ELF-1 (cell line): ENCODE data around the gene SAMD4A.

Source experiments
- DNase-seq: peaks from one replicate; pipeline ENCODE4 v3.0.0-alpha.2; 2016; ENCODE audit warnings: low read depth, low spot score

SAMD4A gene

GRCh38 chr14:54823757-54824549 lies 257.0 kb downstream of the SAMD4A start:
- no peak for DNase-seq

- no peak for DNase-seq
Measured at GRCh38 chr14:54828037-54828436, 261.1 kb downstream of the SAMD4A start.

GRCh38 chr14:54829486-54830224 lies 262.7 kb downstream of the SAMD4A start:
- no peak for DNase-seq

- DNase-seq: no peak
Measured at GRCh38 chr14:54830650-54831049, 263.7 kb downstream of the SAMD4A start.

DNA sequence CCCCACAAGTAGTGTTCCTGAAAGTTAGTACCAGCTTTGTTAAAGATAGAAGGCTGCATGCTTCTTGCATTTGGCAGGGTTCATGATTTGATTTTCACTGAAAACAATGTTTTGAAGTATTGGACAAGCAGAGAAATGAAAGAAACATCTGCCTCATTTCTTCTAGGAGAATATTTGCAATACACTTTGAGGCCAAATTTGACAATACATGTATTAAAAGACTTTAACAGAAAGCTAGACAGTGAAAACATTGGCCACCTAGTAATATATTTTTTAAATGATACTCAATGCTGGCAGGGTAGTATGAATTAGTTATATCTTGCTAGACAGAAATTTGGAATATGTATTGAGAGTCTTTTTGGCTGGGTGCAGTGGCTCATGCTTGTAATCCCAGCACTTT lies 267.2 kb downstream of the SAMD4A start:
- no peak for DNase-seq

DNA sequence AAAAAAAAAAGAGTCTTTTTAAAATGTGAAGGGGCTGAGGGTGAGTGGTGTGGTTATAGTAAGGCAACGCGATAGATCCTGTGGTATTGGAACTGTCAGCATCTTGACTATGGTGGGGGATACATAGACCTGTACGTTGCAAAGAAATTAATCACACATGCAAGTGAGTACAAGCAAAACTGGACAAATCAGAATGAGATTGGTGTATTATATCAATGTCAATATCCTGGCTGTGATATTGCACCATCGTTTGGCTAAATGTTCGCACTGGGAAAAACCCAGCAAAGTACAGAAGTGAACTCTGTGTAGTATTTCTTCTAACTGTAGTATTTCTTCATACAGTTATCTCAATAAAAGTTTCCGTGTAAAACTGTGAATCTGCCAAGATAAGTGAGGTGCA lies 267.8 kb downstream of the SAMD4A start:
- DNase-seq: no peak

- no peak for DNase-seq
Measured at GRCh38 chr14:54836231-54836630, 269.3 kb downstream of the SAMD4A start.

- no peak for DNase-seq
Measured at GRCh38 chr14:54837508-54838149, 270.7 kb downstream of the SAMD4A start.

DNA sequence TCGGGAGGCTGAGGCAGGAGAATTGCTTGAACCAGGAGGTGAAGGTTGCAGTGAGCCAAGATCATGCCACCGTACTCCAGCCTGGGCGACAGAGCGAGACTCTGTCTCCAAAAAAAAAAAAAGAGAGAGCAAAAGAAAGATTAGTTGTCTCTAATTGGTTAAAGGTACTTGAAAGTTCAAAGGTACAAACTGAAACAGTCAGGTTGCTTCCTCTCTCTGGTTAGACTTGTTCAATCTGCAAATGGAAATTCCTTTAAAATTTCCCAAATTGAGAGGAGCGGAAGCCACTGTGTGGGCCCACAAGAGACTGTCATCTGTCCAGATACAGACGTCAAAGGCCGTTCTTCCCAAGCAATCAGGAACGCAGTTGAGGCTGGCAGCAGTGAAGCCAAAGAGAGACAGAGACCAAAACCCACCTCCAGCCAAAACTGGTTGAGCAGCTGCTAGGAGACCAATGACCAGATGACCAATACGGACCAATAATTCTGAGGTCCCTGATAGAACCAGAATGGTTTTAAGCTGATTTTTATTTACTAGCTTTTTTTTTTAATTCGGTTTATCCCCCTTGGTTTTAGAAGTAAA lies 272.1 kb downstream of the SAMD4A start:
- no peak for DNase-seq

- no peak for DNase-seq
Measured at GRCh38 chr14:54839701-54840119, 272.8 kb downstream of the SAMD4A start.

DNA sequence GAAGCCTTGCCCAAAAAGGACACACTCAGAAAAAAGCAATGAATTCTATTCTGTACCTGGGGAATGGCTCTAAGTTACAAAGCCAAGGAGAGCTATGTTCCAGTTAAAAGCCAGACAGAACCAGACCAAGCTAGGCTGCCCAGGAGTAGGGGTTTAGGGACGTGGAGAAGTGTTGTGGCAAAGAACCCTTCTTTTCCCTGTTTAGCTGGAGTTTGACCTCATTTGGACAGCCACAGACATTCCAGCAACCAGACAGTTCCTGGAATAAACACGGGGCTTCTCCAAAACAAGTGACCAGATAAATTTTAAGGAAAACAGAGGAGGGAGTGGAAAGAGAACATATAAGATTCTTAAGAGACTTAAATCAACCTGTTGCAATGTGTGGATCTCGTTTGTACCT lies 273.4 kb downstream of the SAMD4A start:
- no peak for DNase-seq

DNA sequence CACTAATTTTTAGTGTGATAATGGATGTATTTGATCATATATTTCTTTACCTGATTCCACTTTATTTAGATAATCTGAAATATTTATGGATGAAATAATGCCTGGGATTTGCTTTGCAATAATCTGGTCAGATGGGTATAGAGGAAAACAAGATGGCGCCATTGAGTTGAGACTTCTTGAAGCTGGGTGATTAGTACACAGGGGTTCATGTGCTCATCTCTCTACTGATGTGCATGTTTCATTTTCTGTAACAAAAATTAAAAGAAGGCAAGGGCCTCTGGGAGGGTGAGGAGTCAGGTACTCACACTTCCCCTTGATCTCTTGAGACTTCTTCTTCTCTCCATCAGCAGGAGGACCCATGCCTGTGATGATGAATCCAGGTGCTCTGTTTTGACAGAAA lies 273.9 kb downstream of the SAMD4A start:
- DNase-seq: no peak
